Body of pancreas (tissue), 4 donors: ENCODE data around the gene LRRC8A. TPM values are rescaled to one million over a fixed set of nuclear protein-coding genes. Genes with fewer than 3 reads are reported as not detected.

Source experiments
- ATAC-seq: fragments of 150-250 bp; one replicate; pipeline ENCODE4 v1.9.1; 2016
- DNase-seq, 4 donors: peaks; one replicate each; pipeline ENCODE4 v3.0.0-alpha.2; 2019
- H3K27ac ChIP-seq, 4 donors: fragments of 200-600 bp; sonication (generic); 1 replicate in 3 of 4; 2 replicates in 1 of 4; pipeline versions ENCODE4 v1.5.1 to v1.6.1; 2016 to 2019; ENCODE audit warnings: mild to moderate bottlenecking in 1 of 4, mixed read lengths in 1 of 4, moderate library complexity in 1 of 4
- H3K27me3 ChIP-seq, 2 donors: fragments of 200-600 bp; sonication (generic); one replicate each; pipeline ENCODE4 v1.6.0; 2016; ENCODE audit warnings: mild to moderate bottlenecking in 1 of 2
- H3K36me3 ChIP-seq, 2 donors: fragments of 200-600 bp; sonication (generic); replicated peaks in 1 of 2; 2 replicates each; pipeline ENCODE4 v1.5.1; 2016; ENCODE audit warnings: low read depth in 2 of 2; ENCODE audit not compliant: insufficient read depth in 1 of 2
- H3K4me1 ChIP-seq: fragments of 200-600 bp; sonication (generic); one replicate; pipeline ENCODE4 v1.6.0; 2016
- H3K4me3 ChIP-seq, 2 donors: fragments of 200-600 bp; sonication (generic); 1 replicate in 1 of 2; 2 replicates in 1 of 2; pipeline ENCODE4 v1.5.1; 2016 to 2019
- H3K9me3 ChIP-seq, 3 donors: fragments of 200-600 bp; sonication (generic); 1 replicate in 2 of 3; 2 replicates in 1 of 3; pipeline ENCODE4 v1.5.1; 2016
- CTCF ChIP-seq, 7 experiments: fragments of 450-650 bp in 4 of 7; fragments of 200-600 bp in 3 of 7; sonication (generic) in 3 of 7; IDR thresholded peaks; one replicate each; pipeline ENCODE4 v1.5.1; 2016 to 2019; ENCODE audit warnings: antibody characterized with exemption in 7 of 7
- POLR2A ChIP-seq, 3 donors: fragments of 450-650 bp; IDR thresholded peaks; one replicate each; pipeline ENCODE4 v1.6.1; 2016; ENCODE audit warnings: antibody characterized with exemption in 3 of 3, mild to moderate bottlenecking in 2 of 3
- WGBS, 2 donors: methylation state at CpG; one replicate each; pipeline ENCODE4 v1.1.5; 2017; 5-methylcytosine and 5-hydroxymethylcytosine counted together
- intact Hi-C: fragments of 100-400 bp; cut with DNase I; formaldehyde crosslinking; loops from one replicate; pipeline ENCODE4 v1.15.1; 2023
- total RNA-seq, 2 donors: library from RNA; depleted of rRNA; stranded (reverse); fragments of >200 nt; gene quantifications; one replicate each; pipeline ENCODE4 v1.1.0, GENCODE V29; 2016

The LRRC8A gene
- total RNA-seq, 2 donors from 2014 or later, result 21.0 to 23.7 TPM

DNA sequence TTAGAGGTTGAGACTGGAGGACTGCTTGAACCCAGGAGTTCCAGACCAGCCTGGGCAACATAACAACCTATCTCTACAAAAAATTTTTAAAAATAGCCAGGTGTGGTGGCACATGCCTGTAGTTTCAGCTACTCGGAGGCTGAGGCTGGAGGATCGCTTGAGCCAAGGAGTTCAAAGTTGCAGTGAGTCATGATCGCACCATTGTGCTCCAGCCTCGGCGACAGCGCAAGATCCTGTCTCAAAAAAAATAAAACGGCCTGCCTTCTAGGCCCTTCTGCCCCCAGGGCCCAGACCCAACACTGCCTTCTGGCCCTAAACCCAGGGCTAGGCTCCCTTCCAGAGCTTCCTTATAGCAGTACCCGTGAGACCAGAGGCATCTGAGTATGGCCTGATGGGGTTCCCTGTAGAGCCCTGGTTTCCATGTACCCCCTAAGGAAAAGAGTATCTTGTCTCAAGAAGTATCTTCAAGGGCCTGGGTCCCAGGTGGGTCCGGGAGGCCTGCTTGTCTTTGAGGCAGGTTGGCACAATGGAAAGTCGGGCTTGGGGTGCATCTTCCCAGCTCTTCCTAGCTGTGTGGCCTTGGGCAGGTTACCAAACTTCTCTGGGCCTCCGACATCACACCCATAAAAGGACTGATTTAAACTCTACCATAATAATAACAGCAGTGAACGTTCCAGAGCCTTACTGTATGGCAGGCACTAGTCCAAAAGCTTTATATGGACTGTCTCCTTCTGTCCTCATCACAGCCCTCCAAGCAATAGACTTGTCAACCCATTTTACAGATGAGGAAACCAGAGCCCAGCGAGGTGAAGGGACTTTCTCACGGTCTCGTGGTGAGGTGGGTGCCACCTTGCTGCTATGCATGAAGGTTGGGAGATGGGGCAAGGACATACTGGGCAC is 9.6 kb downstream of the LRRC8A start:
- no peak for TF ChIP-seq CTCF (IDR thresholded peaks at IDR 0.05)
- TF ChIP-seq POLR2A (IDR thresholded peaks at IDR 0.05), result no peak
- Histone ChIP-seq H3K36me3 (peaks cover 0 to 2% of the 10 kb centered on the region in 2 donors), H3K9me3 (no peaks in the 10 kb centered on the region), H3K27me3 (no peaks in the 10 kb centered on the region), H3K27ac (peak overlapping the region; percentile 82 to 89 (median 84)), H3K4me1 (peaks cover 22% of the 10 kb centered on the region), H3K4me3 (no peak overlapping the region)
- 76 to 83% methylated on average over 9 to 15 of the region's 15 CpGs for WGBS, 2 donors
- intact Hi-C loops, result no loop called here
- DNase-seq (no peak), ATAC-seq (no peak)

DNA sequence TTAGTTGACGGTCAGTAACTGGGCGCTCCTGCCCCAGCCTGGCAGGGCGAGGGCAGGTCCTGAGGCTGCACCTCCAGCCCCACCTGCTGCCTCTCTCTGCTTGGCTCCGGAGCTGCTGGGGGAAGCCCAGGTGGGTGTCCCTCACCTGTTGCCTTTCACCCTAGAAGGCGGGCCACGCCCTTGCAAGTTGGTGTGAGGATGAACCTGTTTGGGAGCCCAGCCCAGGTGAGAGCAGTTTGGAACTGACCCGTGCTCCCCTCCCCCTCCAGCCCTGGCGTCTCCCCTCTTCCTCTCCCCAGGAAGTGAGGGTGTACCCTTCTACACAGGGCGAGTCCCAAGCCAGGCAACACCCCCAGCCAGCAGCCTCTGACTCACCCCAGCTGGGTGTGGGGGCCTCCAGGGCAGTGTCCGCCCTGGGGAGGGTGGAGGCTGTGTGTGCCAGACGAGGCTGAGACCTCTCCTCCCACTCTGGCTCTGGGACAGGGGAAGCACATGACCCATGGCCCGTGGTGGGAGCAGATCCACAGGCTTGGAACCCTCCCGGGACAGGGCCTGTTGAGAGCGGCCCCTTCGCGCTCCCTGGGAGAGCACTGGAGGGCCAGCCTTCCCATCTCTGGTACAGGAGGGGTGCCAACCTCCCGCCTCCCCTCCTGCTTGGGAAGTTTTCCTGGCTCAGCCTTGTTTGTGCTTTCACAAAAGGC is 10.4 kb downstream of the LRRC8A start:
- DNase-seq (peak; percentile 71 to 91 (median 86)), ATAC-seq (peak; percentile 90)
- TF ChIP-seq POLR2A (IDR thresholded peaks at IDR 0.05) (peak in 2 of 3 donors; percentile 37 to 42), CTCF (IDR thresholded peaks at IDR 0.05) (no peak)
- Histone ChIP-seq H3K36me3 (peaks cover 0 to 2% of the 10 kb centered on the region in 2 donors), H3K27me3 (no peaks in the 10 kb centered on the region), H3K27ac (peak overlapping the region; percentile 82 to 89 (median 84)), H3K4me1 (peaks cover 22% of the 10 kb centered on the region), H3K4me3 (no peak overlapping the region), H3K9me3 (no peaks in the 10 kb centered on the region)
- intact Hi-C loops, result no loop called here
- WGBS, 2 donors, result 20 to 48% methylated on average over 1 to 17 of the region's 17 CpGs

GRCh38 chr9:128893354-128893753 is 11.4 kb downstream of the LRRC8A start:
- TF ChIP-seq CTCF (IDR thresholded peaks at IDR 0.05), result no peak
- no peak for TF ChIP-seq POLR2A (IDR thresholded peaks at IDR 0.05)
- intact Hi-C loops, result no loop called here
- Histone ChIP-seq H3K27me3 (no peaks in the 10 kb centered on the region), H3K36me3 (peaks cover 0 to 2% of the 10 kb centered on the region in 2 donors), H3K9me3 (no peaks in the 10 kb centered on the region), H3K4me3 (no peak overlapping the region), H3K4me1 (peaks cover 27% of the 10 kb centered on the region), H3K27ac (peak overlapping the region in 3 of 4 donors; percentile 83 to 89 (median 86))
- WGBS, 2 donors, result 83 to 85% methylated on average over 7 to 8 of the region's 8 CpGs
- no peak for ATAC-seq
- DNase-seq, result no peak

GRCh38 chr9:128894764-128895163 is 12.8 kb downstream of the LRRC8A start:
- intact Hi-C loops, result no loop called here
- H3K4me3 ChIP-seq, result no peak overlapping the region
- no peak for TF ChIP-seq POLR2A (IDR thresholded peaks at IDR 0.05)
- no peak for TF ChIP-seq CTCF (IDR thresholded peaks at IDR 0.05)
- H3K27ac ChIP-seq, result no peak overlapping the region
- ATAC-seq (no peak), DNase-seq (no peak)
- no peaks in the 10 kb centered on the region for H3K9me3 ChIP-seq
- no peaks in the 10 kb centered on the region for H3K36me3 ChIP-seq
- H3K27me3 ChIP-seq, result no peaks in the 10 kb centered on the region
- peaks cover 28% of the 10 kb centered on the region for H3K4me1 ChIP-seq
- WGBS, 2 donors, result 80 to 91% methylated on average over 2 of the region's 2 CpGs
